ENCODE measurements around the gene ARVCF. TPM values are rescaled to one million over a fixed set of nuclear protein-coding genes. Genes with fewer than 3 reads are reported as not detected.

ARVCF gene
- total and polyA plus RNA-seq, 2 donors (not counting 1 experiment from before 2014, with no cell fraction given) = 2.2 to 6.7 TPM

GRCh38 chr22:20065896-20066616 is 49.4 kb upstream of the ARVCF start:
- Histone ChIP-seq H3K4me3 (ENCODE audit: control extremely low read depth in 1 of 5, extremely low read depth in 1 of 5, insufficient read depth in 1 of 5, low read depth in 2 of 5, low read length in 4 of 5) (no peak overlapping the region), H3K27ac (ENCODE audit: low read length in 2 of 2) (no peak overlapping the region), H3K27me3 (replicated peaks in 1 of 4; ENCODE audit: control extremely low read depth in 1 of 4, control insufficient read depth in 3 of 4, insufficient read depth in 4 of 4, low read length in 3 of 4) (no peaks in the 10 kb centered on the region), H2AFZ (ENCODE audit: insufficient read depth, low read depth, low read length, poor library complexity, severe bottlenecking) (no peak overlapping the region), H3K36me3 (replicated peaks in 1 of 2; ENCODE audit: control extremely low read depth in 1 of 2, control insufficient read depth in 1 of 2, extremely low read depth in 1 of 2, insufficient read depth in 2 of 2, low read length in 1 of 2) (peaks cover 0 to 22% of the 10 kb centered on the region in 2 experiments), H3K79me2 (ENCODE audit: control insufficient read depth, insufficient read depth, low read length) (no peaks in the 10 kb centered on the region), H4K20me1 (ENCODE audit: control insufficient read depth, insufficient read depth, low read length, poor library complexity, severe bottlenecking) (peaks cover 1% of the 10 kb centered on the region), H3K9me3 (ENCODE audit: control extremely low read depth in 1 of 3, control insufficient read depth in 2 of 3, insufficient read depth in 1 of 3, low read length in 2 of 3) (peaks cover 0 to 3% (median 0%) of the 10 kb centered on the region in 3 donors), H3K9ac (ENCODE audit: low read length) (no peak overlapping the region), H3K4me2 (replicated peaks; ENCODE audit: low read depth, low read length, poor library complexity, severe bottlenecking) (no peak overlapping the region), H3K4me1 (ENCODE audit: control insufficient read depth in 2 of 2, insufficient read depth in 2 of 2, low read length in 2 of 2) (no peaks in the 10 kb centered on the region)
- no peaks in the 10 kb centered on the region for H3K27me3 Mint-ChIP-seq
- no peaks in the 10 kb centered on the region for H3K9me3 Mint-ChIP-seq (ENCODE audit: insufficient read depth)
- no peaks in the 10 kb centered on the region for H3K4me1 Mint-ChIP-seq
- 98% methylated on average over 9 of the region's 14 CpGs for WGBS (ENCODE audit: insufficient coverage)
- no peak overlapping the region for H3K27ac Mint-ChIP-seq
- intact Hi-C loops (cut with micrococcal nuclease) = no loop called here
- no peak overlapping the region for H3K4me3 Mint-ChIP-seq
- ATAC-seq (ENCODE audit: low read depth) (no peak), DNase-seq (no peak)
- ChIA-PET CTCF (no interaction called here), POLR2A (no interaction called here)
- no peak for TF ChIP-seq EZH2 (IDR thresholded peaks at IDR 0.05; ENCODE audit: borderline replicate concordance, insufficient read depth, low read depth, low read length, poor library complexity, severe bottlenecking)
- TF ChIP-seq CTCF (IDR thresholded peaks at IDR 0.05) = no peak

DNA sequence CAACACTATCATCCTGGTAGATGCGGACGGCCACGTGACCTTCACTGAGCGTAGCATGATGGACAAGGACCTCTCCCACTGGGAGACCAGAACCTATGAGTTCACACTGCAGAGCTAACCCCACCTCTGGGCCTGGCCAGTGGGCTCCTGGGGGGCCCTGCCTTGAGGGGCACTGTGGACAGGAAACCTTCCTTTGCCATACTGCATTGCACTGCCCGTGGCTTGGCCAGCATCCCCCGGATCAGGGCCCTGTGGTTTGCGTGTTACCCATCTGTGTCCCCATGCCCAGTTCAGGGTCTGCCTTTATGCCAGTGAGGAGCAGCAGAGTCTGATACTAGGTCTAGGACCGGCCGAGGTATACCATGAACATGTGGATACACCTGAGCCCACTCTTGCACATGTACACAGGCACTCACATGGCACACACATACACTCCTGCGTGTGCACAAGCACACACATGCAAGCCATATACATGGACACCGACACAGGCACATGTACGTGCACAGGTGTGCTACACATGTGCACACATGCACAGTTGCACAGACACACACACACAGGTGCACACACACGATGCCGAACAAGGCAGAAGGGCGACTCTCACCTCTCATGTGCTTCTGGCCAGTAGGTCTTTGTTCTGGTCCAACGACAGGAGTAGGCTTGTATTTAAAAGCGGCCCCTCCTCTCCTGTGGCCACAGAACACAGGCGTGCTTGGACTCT is 48.1 kb upstream of the ARVCF start:
- H3K4me2 ChIP-seq (replicated peaks; ENCODE audit: low read depth, low read length, poor library complexity, severe bottlenecking) = no peak overlapping the region
- intact Hi-C loops (cut with micrococcal nuclease) = no loop called here
- no peak overlapping the region for H2AFZ ChIP-seq (ENCODE audit: insufficient read depth, low read depth, low read length, poor library complexity, severe bottlenecking)
- H3K27ac ChIP-seq (ENCODE audit: low read length in 2 of 2) = no peak overlapping the region
- 95% methylated on average over 18 of the region's 18 CpGs for WGBS (ENCODE audit: insufficient coverage)
- H3K9ac ChIP-seq (ENCODE audit: low read length) = no peak overlapping the region
- ATAC-seq (ENCODE audit: low read depth) (no peak), DNase-seq (no peak)
- H3K9me3 ChIP-seq (ENCODE audit: control extremely low read depth in 1 of 3, control insufficient read depth in 2 of 3, insufficient read depth in 1 of 3, low read length in 2 of 3) = no peaks in the 10 kb centered on the region
- no peaks in the 10 kb centered on the region for H3K79me2 ChIP-seq (ENCODE audit: control insufficient read depth, insufficient read depth, low read length)
- Mint-ChIP-seq H3K4me3 (no peak overlapping the region), H3K4me1 (no peaks in the 10 kb centered on the region), H3K27me3 (no peaks in the 10 kb centered on the region), H3K9me3 (ENCODE audit: insufficient read depth) (no peaks in the 10 kb centered on the region), H3K27ac (peak overlapping the region; percentile 15)
- no peaks in the 10 kb centered on the region for H3K27me3 ChIP-seq (replicated peaks in 1 of 4; ENCODE audit: control extremely low read depth in 1 of 4, control insufficient read depth in 3 of 4, insufficient read depth in 4 of 4, low read length in 3 of 4)
- H3K4me3 ChIP-seq (ENCODE audit: control extremely low read depth in 1 of 5, extremely low read depth in 1 of 5, insufficient read depth in 1 of 5, low read depth in 2 of 5, low read length in 4 of 5) = no peak overlapping the region
- H4K20me1 ChIP-seq (ENCODE audit: control insufficient read depth, insufficient read depth, low read length, poor library complexity, severe bottlenecking) = peaks cover 9% of the 10 kb centered on the region
- H3K36me3 ChIP-seq (replicated peaks in 1 of 2; ENCODE audit: control extremely low read depth in 1 of 2, control insufficient read depth in 1 of 2, extremely low read depth in 1 of 2, insufficient read depth in 2 of 2, low read length in 1 of 2) = peaks cover 0 to 28% of the 10 kb centered on the region in 2 experiments
- no peaks in the 10 kb centered on the region for H3K4me1 ChIP-seq (ENCODE audit: control insufficient read depth in 2 of 2, insufficient read depth in 2 of 2, low read length in 2 of 2)
- ChIA-PET CTCF (interaction anchor here (0.6 kb wide), 1 partner anchor 737 kb away, joined by 3 read pairs; no protein-coding TSS in a partner anchor), POLR2A (no interaction called here)
- TF ChIP-seq CTCF (IDR thresholded peaks at IDR 0.05) = no peak
- TF ChIP-seq EZH2 (IDR thresholded peaks at IDR 0.05; ENCODE audit: borderline replicate concordance, insufficient read depth, low read depth, low read length, poor library complexity, severe bottlenecking) = no peak

Data from B cell (primary cell).